Measurements from ENCODE around the gene STING1.

The STING1 gene

GRCh38 chr5:139473565-139473964 is 9.0 kb downstream of the STING1 start:
- peak overlapping the region; percentile 70; the same call in 1 of the 2 replicates for H3K27ac ChIP-seq (ENCODE audit: low read length)

GRCh38 chr5:139473105-139473504 is 9.5 kb downstream of the STING1 start:
- no peak overlapping the region for H3K9ac ChIP-seq (ENCODE audit: low read depth, low read length)
- H3K4me1 ChIP-seq (ENCODE audit: insufficient read depth, low read length), result peaks cover 43% of the 10 kb centered on the region
- no peaks in the 10 kb centered on the region for H3K27me3 ChIP-seq (ENCODE audit: insufficient read depth, low read length, poor library complexity)
- H3K9me3 ChIP-seq (ENCODE audit: insufficient read depth, low read length, severe bottlenecking), result no peaks in the 10 kb centered on the region
- no peak overlapping the region for H3K4me2 ChIP-seq (ENCODE audit: insufficient read depth, low read length)
- H3K4me3 ChIP-seq (ENCODE audit: low read depth in 1 of 2, low read length in 2 of 2), result no peak overlapping the region
- ATAC-seq (ENCODE audit: insufficient read depth, low read depth) (no peak), DNase-seq (no peak)
- H4K20me1 ChIP-seq (ENCODE audit: insufficient read depth, low read length), result no peaks in the 10 kb centered on the region
- TF ChIP-seq EZH2 (IDR thresholded peaks at IDR 0.05; ENCODE audit: borderline replicate concordance, low read depth, low read length, severe bottlenecking) (no peak), CTCF (IDR thresholded peaks at IDR 0.05; ENCODE audit: borderline replicate concordance, extremely low read depth, low read length, poor library complexity, severe bottlenecking) (no peak)
- H3K79me2 ChIP-seq (ENCODE audit: insufficient read depth, low read length), result no peaks in the 10 kb centered on the region
- no peak overlapping the region for H2AFZ ChIP-seq (ENCODE audit: low read depth, low read length)
- 0 out of 2 replicates have a peak overlapping the region, but pooled peaks have one; percentile 70 for H3K27ac ChIP-seq (ENCODE audit: low read length)
- no peaks in the 10 kb centered on the region; the same call in 1 of the 2 replicates for H3K36me3 ChIP-seq (ENCODE audit: insufficient read depth, low read length)

More at GRCh38 chr5:139473565-139473964, 9.0 kb downstream of the STING1 start:
- ATAC-seq (ENCODE audit: insufficient read depth, low read depth), result no peak
- Histone ChIP-seq H3K27me3 (ENCODE audit: insufficient read depth, low read length, poor library complexity) (no peaks in the 10 kb centered on the region), H3K4me1 (ENCODE audit: insufficient read depth, low read length) (peaks cover 43% of the 10 kb centered on the region), H2AFZ (ENCODE audit: low read depth, low read length) (no peak overlapping the region), H3K9ac (ENCODE audit: low read depth, low read length) (no peak overlapping the region), H4K20me1 (ENCODE audit: insufficient read depth, low read length) (no peaks in the 10 kb centered on the region), H3K4me2 (ENCODE audit: insufficient read depth, low read length) (no peak overlapping the region), H3K36me3 (ENCODE audit: insufficient read depth, low read length) (no peaks in the 10 kb centered on the region; the same call in 1 of the 2 replicates), H3K9me3 (ENCODE audit: insufficient read depth, low read length, severe bottlenecking) (no peaks in the 10 kb centered on the region), H3K4me3 (ENCODE audit: low read depth in 1 of 2, low read length in 2 of 2) (no peak overlapping the region), H3K79me2 (ENCODE audit: insufficient read depth, low read length) (no peaks in the 10 kb centered on the region)
- DNase-seq, result no peak
- no peak for TF ChIP-seq EZH2 (IDR thresholded peaks at IDR 0.05; ENCODE audit: borderline replicate concordance, low read depth, low read length, severe bottlenecking)
- no peak for TF ChIP-seq CTCF (IDR thresholded peaks at IDR 0.05; ENCODE audit: borderline replicate concordance, extremely low read depth, low read length, poor library complexity, severe bottlenecking)

GRCh38 chr5:139472386-139473030 is 10.1 kb downstream of the STING1 start:
- Histone ChIP-seq H3K79me2 (ENCODE audit: insufficient read depth, low read length) (no peaks in the 10 kb centered on the region), H3K27me3 (ENCODE audit: insufficient read depth, low read length, poor library complexity) (no peaks in the 10 kb centered on the region), H3K36me3 (ENCODE audit: insufficient read depth, low read length) (no peaks in the 10 kb centered on the region; the same call in 1 of the 2 replicates), H3K9ac (ENCODE audit: low read depth, low read length) (no peak overlapping the region), H4K20me1 (ENCODE audit: insufficient read depth, low read length) (no peaks in the 10 kb centered on the region), H3K27ac (ENCODE audit: low read length) (no peak overlapping the region), H3K4me3 (ENCODE audit: low read depth in 1 of 2, low read length in 2 of 2) (no peak overlapping the region), H3K4me2 (ENCODE audit: insufficient read depth, low read length) (no peak overlapping the region), H3K4me1 (ENCODE audit: insufficient read depth, low read length) (peaks cover 43% of the 10 kb centered on the region), H2AFZ (ENCODE audit: low read depth, low read length) (no peak overlapping the region), H3K9me3 (ENCODE audit: insufficient read depth, low read length, severe bottlenecking) (no peaks in the 10 kb centered on the region)
- TF ChIP-seq EZH2 (IDR thresholded peaks at IDR 0.05; ENCODE audit: borderline replicate concordance, low read depth, low read length, severe bottlenecking) (no peak), CTCF (IDR thresholded peaks at IDR 0.05; ENCODE audit: borderline replicate concordance, extremely low read depth, low read length, poor library complexity, severe bottlenecking) (no peak)
- no peak for DNase-seq
- ATAC-seq (ENCODE audit: insufficient read depth, low read depth), result no peak
